Liver (tissue), 9 donors: ENCODE data around the gene CCR6. TPM values are rescaled to one million over a fixed set of nuclear protein-coding genes. Genes with fewer than 3 reads are reported as not detected.

Experiments used
- DNase-seq: peaks from one replicate; pipeline ENCODE4 v3.0.0-alpha.2; 2017; ENCODE audit warnings: low spot score
- H3K27ac ChIP-seq, 2 donors: one replicate each; pipeline ENCODE4 v1.7.0; 2013; ENCODE audit warnings: inconsistent platforms in 2 of 2, low read length in 2 of 2, control low read depth in 1 of 2, low read depth in 1 of 2, mild to moderate bottlenecking in 1 of 2
- H3K27me3 ChIP-seq, 4 donors: one replicate each; pipeline versions ENCODE4 v1.6.1 to v1.7.0; 2013; ENCODE audit warnings: low read length in 3 of 4, inconsistent platforms in 1 of 4, mild to moderate bottlenecking in 1 of 4, moderate library complexity in 1 of 4; ENCODE audit not compliant: control insufficient read depth in 4 of 4, insufficient read depth in 4 of 4
- H3K36me3 ChIP-seq, 4 donors: one replicate each; pipeline versions ENCODE4 v1.6.1 to v1.7.0; 2013; ENCODE audit warnings: low read length in 3 of 4, mild to moderate bottlenecking in 3 of 4, low read depth in 1 of 4, moderate library complexity in 1 of 4; ENCODE audit not compliant: control insufficient read depth in 4 of 4, insufficient read depth in 3 of 4
- H3K4me1 ChIP-seq, 4 donors: one replicate each; pipeline versions ENCODE4 v1.6.1 to v1.7.0; 2013; ENCODE audit warnings: low read length in 3 of 4, mild to moderate bottlenecking in 3 of 4, moderate library complexity in 1 of 4; ENCODE audit not compliant: control insufficient read depth in 4 of 4, insufficient read depth in 4 of 4
- H3K4me3 ChIP-seq, 3 donors: one replicate each; pipeline versions ENCODE4 v1.6.1 to v1.7.0; 2013; ENCODE audit warnings: low read length in 3 of 3, control low read depth in 1 of 3, low read depth in 1 of 3, mild to moderate bottlenecking in 1 of 3
- H3K9ac ChIP-seq, 2 donors: one replicate each; pipeline ENCODE4 v1.7.0; 2013; ENCODE audit warnings: low read length in 2 of 2, mild to moderate bottlenecking in 2 of 2, moderate library complexity in 2 of 2, control low read depth in 1 of 2, low read depth in 1 of 2
- H3K9me3 ChIP-seq, 4 donors: one replicate each; pipeline versions ENCODE4 v1.6.1 to v1.7.0; 2013; ENCODE audit warnings: low read length in 3 of 4; ENCODE audit not compliant: control insufficient read depth in 4 of 4
- CTCF ChIP-seq: fragments of 150-350 bp; IDR thresholded peaks from 2 replicates; pipeline ENCODE4 v1.5.1; 2017; ENCODE audit warnings: improper control_type of control experiment, low read depth, low read length; ENCODE audit not compliant: missing input control
- EGR1 ChIP-seq, 2 donors: IDR thresholded peaks; 2 replicates each; pipeline ENCODE4 v1.6.1; 2016 to 2018; ENCODE audit warnings: antibody characterized with exemption in 2 of 2, low read depth in 2 of 2
- FOXA1 ChIP-seq: IDR thresholded peaks from 2 replicates; pipeline ENCODE4 v1.6.1; 2016; ENCODE audit warnings: antibody characterized with exemption
- FOXA2 ChIP-seq: IDR thresholded peaks from 2 replicates; pipeline ENCODE4 v1.6.1; 2016; ENCODE audit warnings: antibody characterized with exemption
- GABPA ChIP-seq, 2 donors: IDR thresholded peaks in 1 of 2; conservative IDR thresholded peaks in 1 of 2; 2 replicates each; pipeline ENCODE4 v1.6.1; 2016; ENCODE audit warnings: antibody characterized with exemption in 2 of 2, mild to moderate bottlenecking in 1 of 2, moderate library complexity in 1 of 2
- HNF4A ChIP-seq, 2 donors: conservative IDR thresholded peaks; 2 replicates each; pipeline ENCODE4 v1.6.1; 2016; ENCODE audit warnings: antibody characterized with exemption in 2 of 2, mild to moderate bottlenecking in 2 of 2
- HNF4G ChIP-seq: IDR thresholded peaks from 2 replicates; pipeline ENCODE4 v1.6.1; 2016; ENCODE audit warnings: antibody characterized with exemption
- JUND ChIP-seq, 2 donors: IDR thresholded peaks; 2 replicates each; pipeline ENCODE4 v1.6.1; 2016; ENCODE audit warnings: antibody characterized with exemption in 2 of 2
- MAX ChIP-seq: IDR thresholded peaks from 2 replicates; pipeline ENCODE4 v1.6.1; 2016; ENCODE audit warnings: antibody characterized with exemption
- NR2F2 ChIP-seq: IDR thresholded peaks from 2 replicates; pipeline ENCODE4 v1.6.1; 2016; ENCODE audit warnings: antibody characterized with exemption
- RAD21 ChIP-seq, 2 donors: IDR thresholded peaks; 2 replicates each; pipeline ENCODE4 v1.6.1; 2016; ENCODE audit warnings: antibody characterized with exemption in 2 of 2, mild to moderate bottlenecking in 2 of 2
- REST ChIP-seq: IDR thresholded peaks from 2 replicates; pipeline ENCODE4 v1.6.1; 2016; ENCODE audit warnings: antibody characterized with exemption, mild to moderate bottlenecking
- RXRA ChIP-seq, 2 donors: IDR thresholded peaks; 2 replicates each; pipeline ENCODE4 v1.6.1; 2017 to 2018; ENCODE audit warnings: antibody characterized with exemption in 2 of 2, mild to moderate bottlenecking in 1 of 2
- SP1 ChIP-seq: IDR thresholded peaks from 2 replicates; pipeline ENCODE4 v1.6.1; 2018; ENCODE audit warnings: antibody characterized with exemption, mild to moderate bottlenecking
- TAF1 ChIP-seq: conservative IDR thresholded peaks from 2 replicates; pipeline ENCODE4 v1.6.1; 2016; ENCODE audit warnings: antibody characterized with exemption, mild to moderate bottlenecking
- YY1 ChIP-seq: IDR thresholded peaks from 2 replicates; pipeline ENCODE4 v1.6.1; 2016; ENCODE audit warnings: antibody characterized with exemption, mild to moderate bottlenecking
- ZBTB33 ChIP-seq: IDR thresholded peaks from 2 replicates; pipeline ENCODE4 v1.6.1; 2016; ENCODE audit warnings: antibody characterized with exemption
- WGBS: extraction: QIAGEN DNeasy Blood & Tissue Kit; methylation state at CpG from one replicate; pipeline ENCODE4 v1.1.7; 2013; 5-methylcytosine and 5-hydroxymethylcytosine counted together
- polyA plus RNA-seq, 2 donors: library from polyadenylated mRNA; stranded (reverse) in 1 of 2; unstranded in 1 of 2; fragments of 200-250 nt in 1 of 2; fragments of >200 nt in 1 of 2; fragmentation: Nextera tagmentation in 1 of 2; extraction: Ambion mirVana in 1 of 2; gene quantifications; one replicate each; pipeline versions ENCODE4 v1.2.1 to v1.2.3, GENCODE V29; 2013 to 2015
- total RNA-seq, 2 donors: library from RNA; depleted of rRNA; stranded (reverse); fragments of >200 nt; gene quantifications; one replicate each; pipeline ENCODE4 v1.2.3, GENCODE V29; 2014
- TF ChIP-seq, protein P1 (sequence below): IDR thresholded peaks from 2 replicates; pipeline ENCODE4 v1.6.1; 2016; ENCODE audit warnings: antibody characterized with exemption
- donor health status: healthy.
- donor health status: healthy.
- donor health status: healthy.
- donor health status: healthy.
- donor health status: healthy.

The CCR6 gene
- total and polyA plus RNA-seq, 4 donors: 0.02 to 8.4 TPM; not detected in 2

- TF ChIP-seq JUND (IDR thresholded peaks at IDR 0.05): no peak
- TF ChIP-seq ZBTB33: no peak
- no peak for TF ChIP-seq FOXA1
- no peak for TF ChIP-seq MAX
- no peak for TF ChIP-seq TAF1
- no peak for TF ChIP-seq HNF4A (conservative IDR thresholded peaks at IDR 0.05)
Observed at GRCh38 chr6:167125410-167125809, 2.5 kb downstream of the CCR6 start (continued).

DNA sequence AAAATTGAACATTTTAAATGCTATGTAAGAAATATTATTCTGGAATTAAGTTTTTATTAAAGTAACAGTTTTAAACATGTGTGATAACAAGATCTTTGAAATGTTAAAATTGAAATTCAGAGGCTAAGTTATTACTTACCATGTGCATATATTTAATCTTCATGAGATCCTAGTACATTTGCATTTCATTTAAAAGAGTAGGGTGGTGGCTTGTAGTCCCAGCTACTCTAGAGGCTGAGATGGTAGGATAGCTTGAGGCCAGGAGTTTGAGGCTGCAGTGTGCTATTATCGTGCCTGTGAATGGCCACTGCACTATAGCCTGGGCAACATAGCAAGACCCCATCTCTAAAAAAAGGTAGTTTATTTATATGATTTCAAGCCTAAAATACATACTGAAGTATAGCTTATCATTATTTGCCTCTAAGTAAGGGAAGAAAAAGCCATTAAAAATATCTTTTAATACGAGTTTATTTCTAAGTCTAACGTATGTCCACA, 3.0 kb downstream of the CCR6 start:
- Histone ChIP-seq H3K27me3 (no peaks in the 10 kb centered on the region), H3K9me3 (no peaks in the 10 kb centered on the region), H3K9ac (no peak overlapping the region), H3K4me3 (no peak overlapping the region), H3K36me3 (no peaks in the 10 kb centered on the region), H3K27ac (no peak overlapping the region), H3K4me1 (peaks cover 0 to 7% (median 0%) of the 10 kb centered on the region in 4 donors)
- DNase-seq: no peak
- 73% methylated on average over 3 of the region's 3 CpGs for WGBS
- no peak for TF ChIP-seq CTCF
- no peak for TF ChIP-seq JUND (IDR thresholded peaks at IDR 0.05)
- TF ChIP-seq GABPA (IDR thresholded peaks at IDR 0.05 in 1 of 2, conservative IDR thresholded peaks at IDR 0.05 in 1 of 2): no peak
- no peak for TF ChIP-seq YY1
- no peak for TF ChIP-seq SP1
- no peak for TF ChIP-seq RXRA (IDR thresholded peaks at IDR 0.05)
- no peak for TF ChIP-seq FOXA2
- no peak for TF ChIP-seq RAD21 (IDR thresholded peaks at IDR 0.05)
- no peak for TF ChIP-seq EGR1 (IDR thresholded peaks at IDR 0.05; ENCODE audit: low read depth in 2 of 2)
- TF ChIP-seq HNF4G: no peak
- no peak for TF ChIP-seq TAF1
- no peak for TF ChIP-seq ZBTB33
- no peak for TF ChIP-seq FOXA1
- TF ChIP-seq REST: no peak
- no peak for TF ChIP-seq NR2F2
- TF ChIP-seq, protein P1, sequence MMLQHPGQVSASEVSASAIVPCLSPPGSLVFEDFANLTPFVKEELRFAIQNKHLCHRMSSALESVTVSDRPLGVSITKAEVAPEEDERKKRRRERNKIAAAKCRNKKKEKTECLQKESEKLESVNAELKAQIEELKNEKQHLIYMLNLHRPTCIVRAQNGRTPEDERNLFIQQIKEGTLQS: no peak
